GM19467 (cell line): ENCODE measurements around the gene PHF13.
"Not testable (repeated sequence)": the region's sequence is repeated elsewhere in the genome, so short reads cannot be mapped to it uniquely, and the experiment has no call there.

ENCODE experiments used
- ATAC-seq: cut with Tn5 transposase; IDR thresholded peaks from one replicate; pipeline ENCODE4 v1.9.1; 2021; ENCODE audit warnings: mild to moderate bottlenecking, moderate library complexity; ENCODE audit not compliant: unreplicated experiment

Gene PHF13

DNA sequence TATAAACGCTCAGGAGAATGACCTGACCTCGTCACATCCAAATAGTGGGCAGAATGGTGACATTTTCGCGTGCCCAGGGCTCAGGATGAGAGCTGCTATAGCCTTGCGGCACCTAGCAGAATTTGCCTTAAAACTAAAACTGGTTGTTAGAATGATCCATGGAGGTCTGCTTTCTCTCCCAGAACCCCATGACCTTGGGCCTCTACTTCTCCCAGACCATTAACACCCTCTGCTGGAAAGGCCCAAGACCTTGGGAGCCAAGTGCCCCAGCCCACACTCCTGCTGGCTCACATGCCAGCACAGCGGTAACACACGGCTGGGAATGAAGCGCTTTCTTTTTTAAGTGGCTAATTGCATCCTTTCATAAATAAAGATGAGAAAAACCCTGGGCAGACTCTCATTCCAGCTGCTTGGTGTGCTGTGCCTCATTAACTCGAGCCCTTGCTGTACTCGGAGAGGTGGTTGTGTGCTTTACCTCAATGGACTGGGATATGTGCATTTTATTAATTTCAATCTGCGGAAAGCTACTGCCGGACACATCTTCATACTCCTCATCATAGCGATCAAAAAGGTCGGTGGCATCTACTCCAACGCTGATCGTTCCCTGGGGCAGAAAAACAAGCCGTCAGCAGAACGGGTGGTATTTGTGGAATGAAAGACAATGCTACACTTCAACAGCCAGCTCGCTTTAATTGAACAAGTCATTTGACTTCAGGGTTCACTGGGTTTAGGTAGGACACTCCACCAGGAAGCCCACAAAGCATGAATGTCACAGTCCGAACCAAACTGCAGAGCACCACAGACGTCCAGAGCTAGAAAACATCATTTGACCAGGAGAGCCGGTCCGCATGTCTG, 40.1 kb downstream of the PHF13 start:
- no peak for ATAC-seq

DNA sequence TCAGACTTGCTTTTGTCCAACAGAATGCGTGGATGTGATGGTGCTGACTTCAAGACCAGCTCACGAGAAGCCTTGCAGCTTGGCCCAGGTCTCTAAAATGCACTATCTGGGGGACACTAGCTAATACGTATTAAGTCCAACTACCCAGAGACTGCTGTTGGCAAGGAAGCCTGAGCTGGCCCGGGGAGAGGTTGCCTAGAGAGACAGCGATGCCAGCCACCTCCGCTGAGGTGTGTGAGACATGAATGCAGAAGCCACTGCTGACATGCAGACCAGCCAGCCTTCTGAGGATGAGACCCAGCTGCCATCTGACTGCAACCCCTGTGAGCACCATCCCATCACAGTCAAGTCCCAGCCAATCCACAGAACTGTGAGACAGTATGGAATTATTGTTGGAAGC, 43.6 kb downstream of the PHF13 start:
- no peak for ATAC-seq

DNA sequence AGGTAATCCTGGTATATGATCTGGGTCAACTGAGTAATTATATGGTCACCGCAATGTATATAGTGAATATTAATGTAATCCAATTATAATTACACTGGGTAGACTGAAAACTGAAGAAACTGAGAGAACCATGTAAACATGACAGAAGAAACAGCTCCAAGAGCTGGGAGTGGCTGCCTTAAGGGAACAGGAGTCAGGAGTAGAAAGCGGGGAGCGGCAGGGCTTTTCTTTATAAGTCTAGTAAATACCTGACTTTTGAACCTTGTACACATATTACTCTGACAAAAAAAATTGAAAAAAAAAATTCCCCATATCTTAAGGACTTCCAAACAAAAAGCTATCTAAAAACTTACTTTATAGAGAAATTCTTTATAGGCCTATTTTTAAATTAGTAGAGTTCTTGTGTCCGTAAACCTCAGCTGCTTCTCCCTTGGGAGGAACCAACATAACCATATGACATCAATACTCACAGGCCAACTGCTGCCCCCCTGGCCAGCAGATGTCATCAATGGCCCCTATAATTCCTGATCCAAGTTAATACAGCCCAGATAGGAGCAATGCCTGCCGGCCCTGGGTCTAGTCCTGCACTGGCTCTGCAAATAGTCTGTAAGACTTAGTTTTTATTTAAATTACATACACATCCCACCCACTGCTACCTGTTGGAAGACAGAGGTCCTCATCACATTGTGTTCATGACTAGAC, 45.0 kb downstream of the PHF13 start:
- no peak for ATAC-seq

DNA sequence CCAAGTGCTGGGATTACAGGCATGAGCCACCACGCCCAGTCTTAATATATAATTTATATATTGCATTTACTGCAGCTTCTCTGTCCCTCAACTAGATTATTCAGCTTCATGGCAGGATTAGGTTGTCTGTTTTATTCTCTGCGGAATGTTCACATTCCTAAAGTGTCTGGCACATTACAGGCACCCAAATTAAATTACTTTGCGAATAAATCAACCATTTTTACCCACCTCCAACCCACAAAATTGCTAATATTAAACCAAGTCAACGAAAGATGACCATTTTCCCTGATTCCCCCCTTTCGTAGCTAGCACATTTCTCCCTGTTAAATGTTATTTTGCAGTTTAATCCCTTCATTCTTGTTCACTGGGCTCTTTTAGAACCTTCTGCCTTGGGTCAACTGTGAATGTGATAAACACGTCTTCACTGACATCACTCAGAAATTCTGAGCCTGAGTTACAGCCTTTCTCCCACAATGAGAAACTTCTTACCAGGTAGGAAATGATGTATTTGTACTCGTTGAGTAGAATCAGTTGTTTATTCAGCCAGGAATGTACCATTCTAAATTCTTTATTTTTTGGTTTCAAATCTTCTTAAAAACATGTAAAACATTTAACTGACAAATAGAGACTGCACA, 47.0 kb downstream of the PHF13 start:
- ATAC-seq, result no peak

DNA sequence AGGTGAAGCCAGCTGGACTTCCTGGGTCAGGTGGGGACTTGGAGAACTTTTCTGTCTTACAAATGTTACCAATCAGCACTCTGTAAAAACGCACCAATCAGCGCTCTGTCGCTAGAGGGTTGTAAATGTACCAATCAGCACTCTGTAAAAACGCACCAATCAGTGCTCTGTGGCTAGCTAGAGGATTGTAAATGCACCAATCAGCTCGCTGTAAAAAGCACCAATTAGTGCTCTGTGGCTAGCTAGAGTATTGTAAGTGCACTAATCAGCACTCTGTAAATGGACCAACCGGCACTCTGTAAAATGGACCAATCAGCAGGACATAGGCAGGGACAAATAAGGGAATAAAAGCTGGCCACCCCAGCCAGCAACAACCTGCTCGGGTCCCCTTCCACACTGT, 48.9 kb downstream of the PHF13 start:
- not testable (repeated sequence) for ATAC-seq

DNA sequence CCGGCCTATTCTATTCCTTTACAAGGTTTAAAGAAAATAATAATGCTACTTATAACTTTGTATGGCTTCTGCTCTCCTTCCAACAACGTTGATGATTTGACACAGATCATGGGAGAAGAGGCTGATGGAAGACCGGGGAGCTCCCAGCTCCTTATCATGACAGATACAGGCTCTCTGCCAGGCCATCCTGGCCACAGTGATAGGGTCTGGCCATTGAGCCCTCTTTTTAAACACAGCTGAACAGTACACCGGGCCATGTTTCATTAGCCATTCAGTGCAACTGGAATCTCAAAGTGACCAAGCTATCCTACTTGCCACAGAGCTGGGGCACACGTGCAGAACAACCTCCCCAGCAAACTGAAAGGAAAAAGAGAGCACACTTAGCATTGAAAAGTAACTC, 53.2 kb downstream of the PHF13 start:
- ATAC-seq, result no peak

DNA sequence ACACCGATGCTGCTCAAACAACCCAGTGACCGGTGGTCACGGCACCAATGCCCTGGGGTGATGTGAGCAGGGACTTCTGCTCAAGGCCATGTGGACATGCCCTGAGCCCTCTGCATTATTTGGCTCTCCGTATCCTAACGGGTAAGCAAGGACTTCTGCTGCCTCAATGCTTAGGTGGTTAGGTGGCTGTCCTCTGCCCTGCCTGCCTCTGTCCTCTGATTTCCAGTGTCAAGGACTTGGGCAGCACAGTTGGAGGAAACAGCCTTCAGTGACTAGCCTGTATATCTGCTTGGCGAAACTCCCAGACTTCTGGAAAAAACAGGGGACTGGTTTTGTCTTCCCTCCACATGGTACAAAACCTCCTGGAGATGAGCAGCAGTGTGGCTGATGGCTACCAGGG, 53.6 kb downstream of the PHF13 start:
- ATAC-seq, result no peak

DNA sequence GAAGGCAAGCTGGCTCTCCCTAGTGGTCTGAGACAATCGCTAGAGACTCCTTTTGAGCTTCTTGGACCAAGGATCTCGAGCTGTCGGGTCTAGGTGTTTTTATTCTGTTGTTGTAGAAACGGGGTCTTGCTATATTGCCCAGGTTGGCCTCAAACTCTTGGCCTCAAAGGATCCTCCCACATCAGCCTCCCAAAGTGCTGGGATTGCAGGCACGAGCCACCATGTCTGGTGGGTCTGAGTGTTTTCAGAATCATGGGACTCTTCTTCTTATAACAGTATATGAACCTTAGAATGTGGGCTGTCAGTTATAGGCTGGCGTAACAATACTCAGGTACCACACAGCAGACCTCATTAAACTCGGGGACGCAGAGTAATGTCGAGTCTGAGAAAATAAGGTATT, 55.0 kb downstream of the PHF13 start:
- no peak for ATAC-seq

DNA sequence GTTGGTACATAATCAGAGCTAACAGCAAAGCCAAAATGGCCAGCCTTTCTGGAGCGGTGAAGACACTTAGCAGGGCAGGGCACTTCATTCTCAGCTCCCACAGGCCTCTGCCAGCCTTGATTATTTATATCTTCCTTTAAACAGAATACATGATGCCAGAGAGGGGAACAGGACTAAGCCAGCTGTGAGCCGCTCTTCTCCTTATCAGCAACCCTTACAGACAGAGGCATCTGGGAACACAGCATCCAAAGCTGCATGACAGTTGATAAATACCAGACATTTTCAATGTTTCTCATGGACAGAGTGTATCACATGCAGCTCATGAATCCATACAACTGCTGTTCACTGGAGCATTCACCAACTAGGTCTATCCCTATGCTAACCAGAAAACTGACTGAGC, 59.0 kb downstream of the PHF13 start:
- no peak for ATAC-seq
